ENCODE results near the gene CHSY3.

GRCh38 chr5:129991780-129992179 is 87.5 kb downstream of the CHSY3 start:
- no peak for TF ChIP-seq CTCF (IDR thresholded peaks at IDR 0.05 in 4 of 5, conservative IDR thresholded peaks at IDR 0.05 in 1 of 5)
- TF ChIP-seq POLR2A (IDR thresholded peaks at IDR 0.05): no peak

All from gastrocnemius medialis (tissue), 4 donors.